Hippocampal formation (tissue), 2 donors: ENCODE measurements around the gene DNHD1.
A peak's percentile ranks its signal among the peaks of the same experiment; 100 is the strongest.

Experiments
- DNase-seq, 2 donors: peaks; one replicate each; lab custom pipeline; 2025; lab: John Stamatoyannopoulos, UW

The DNHD1 gene, protein sequence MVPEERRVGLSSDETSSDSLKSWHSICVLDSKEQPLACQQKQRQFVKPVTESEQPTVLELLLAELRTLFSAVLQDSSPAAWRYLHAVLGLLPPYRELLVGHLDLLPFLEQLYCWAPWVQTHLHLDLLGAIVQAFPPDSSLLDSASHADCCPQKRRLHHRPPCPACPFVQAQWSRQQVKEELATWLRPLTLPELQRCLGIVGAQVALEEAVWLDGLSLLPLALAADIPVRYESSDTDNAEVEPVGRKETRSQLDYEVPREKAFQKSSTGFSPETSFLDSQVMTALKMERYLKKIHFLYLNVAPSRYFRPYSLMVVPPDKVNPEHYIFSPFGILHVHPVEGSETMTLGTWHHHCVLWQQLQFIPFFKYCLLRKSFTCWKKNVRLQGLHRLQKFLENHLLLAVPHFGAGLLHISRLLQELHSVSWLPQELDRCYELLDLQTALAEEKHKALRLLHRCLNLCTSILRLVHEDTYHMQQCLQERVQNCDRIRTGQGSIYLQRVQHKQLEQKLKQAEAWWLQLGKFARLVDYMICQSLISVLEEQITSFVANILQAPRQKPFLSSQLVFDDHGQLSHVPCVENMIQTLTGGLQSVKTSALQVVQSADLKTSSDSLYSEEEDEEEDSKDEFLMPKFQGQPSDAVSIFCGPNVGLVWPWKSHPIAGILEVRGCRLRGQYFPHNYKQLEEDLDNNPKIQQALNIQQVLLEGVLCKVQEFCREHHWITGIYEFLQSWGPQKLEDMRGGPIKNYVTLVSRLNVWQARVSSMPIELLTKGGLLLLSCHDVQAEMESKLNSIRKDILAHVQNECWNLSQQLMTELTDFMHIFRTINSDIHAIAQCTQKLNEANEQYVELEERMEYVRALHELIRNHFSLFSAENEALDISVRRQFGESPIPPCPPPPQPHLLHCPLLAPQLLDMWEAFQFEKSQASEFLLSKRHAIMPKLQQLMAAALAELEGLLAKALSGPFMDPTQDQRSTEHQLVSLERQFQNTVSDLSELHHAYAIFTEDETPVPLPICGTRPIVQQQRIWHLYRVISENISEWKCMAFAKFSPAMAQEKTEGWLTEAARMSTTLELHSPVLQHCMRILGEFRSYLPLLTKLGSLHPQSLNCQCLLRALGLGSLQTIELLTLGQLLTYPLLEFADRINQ (N-terminal part only)

GRCh38 chr11:6497069-6497839, at the start of gene DNHD1:
DNHD1 (plus strand) TSS chr11:6497280; CDS start chr11:6498216, 936 bp downstream.
- no peak for DNase-seq

GRCh38 chr11:6448574-6448973, 48.5 kb upstream of the DNHD1 start:
- DNase-seq = no peak

DNA sequence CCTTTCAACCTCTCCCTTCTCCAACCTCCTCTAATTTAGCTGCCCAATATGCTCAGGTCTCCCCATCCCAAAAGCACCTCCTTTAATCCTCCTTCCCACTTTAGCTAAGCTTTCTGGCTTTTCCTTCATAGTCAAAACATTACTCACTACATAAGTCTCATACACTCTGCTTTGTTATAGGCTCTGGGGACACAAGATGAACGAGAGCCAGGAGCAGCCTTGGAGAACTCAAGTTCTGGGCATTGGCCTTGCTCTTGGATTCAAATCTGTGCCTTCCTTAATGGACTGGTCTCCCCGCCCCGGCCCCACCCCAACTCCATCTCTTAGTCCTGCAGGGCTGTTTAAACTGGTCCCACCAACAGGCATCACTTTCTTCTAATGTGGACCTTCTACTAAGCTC, 44.9 kb upstream of the DNHD1 start:
- DNase-seq = no peak

GRCh38 chr11:6453152-6453551, 43.9 kb upstream of the DNHD1 start:
- DNase-seq = no peak

DNA sequence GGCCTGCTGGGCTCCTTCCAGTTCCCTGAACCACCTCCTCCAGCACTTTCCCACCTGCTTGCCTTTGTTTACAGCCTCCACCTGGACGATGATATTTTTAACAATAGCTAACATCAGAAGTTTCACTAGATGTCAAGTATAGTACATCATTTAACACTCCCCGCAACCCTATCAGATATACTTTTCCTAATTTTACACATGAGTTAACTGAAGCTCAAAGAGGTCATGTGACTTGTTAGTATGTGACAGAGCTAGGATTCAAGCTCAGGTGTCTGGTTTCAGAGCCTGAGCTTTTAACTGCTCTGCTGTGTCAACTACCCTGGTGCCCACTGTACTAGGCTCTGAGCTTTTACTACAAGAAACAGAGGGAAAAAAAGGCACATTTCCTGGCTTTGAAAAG, 42.0 kb upstream of the DNHD1 start:
- no peak for DNase-seq

DNA sequence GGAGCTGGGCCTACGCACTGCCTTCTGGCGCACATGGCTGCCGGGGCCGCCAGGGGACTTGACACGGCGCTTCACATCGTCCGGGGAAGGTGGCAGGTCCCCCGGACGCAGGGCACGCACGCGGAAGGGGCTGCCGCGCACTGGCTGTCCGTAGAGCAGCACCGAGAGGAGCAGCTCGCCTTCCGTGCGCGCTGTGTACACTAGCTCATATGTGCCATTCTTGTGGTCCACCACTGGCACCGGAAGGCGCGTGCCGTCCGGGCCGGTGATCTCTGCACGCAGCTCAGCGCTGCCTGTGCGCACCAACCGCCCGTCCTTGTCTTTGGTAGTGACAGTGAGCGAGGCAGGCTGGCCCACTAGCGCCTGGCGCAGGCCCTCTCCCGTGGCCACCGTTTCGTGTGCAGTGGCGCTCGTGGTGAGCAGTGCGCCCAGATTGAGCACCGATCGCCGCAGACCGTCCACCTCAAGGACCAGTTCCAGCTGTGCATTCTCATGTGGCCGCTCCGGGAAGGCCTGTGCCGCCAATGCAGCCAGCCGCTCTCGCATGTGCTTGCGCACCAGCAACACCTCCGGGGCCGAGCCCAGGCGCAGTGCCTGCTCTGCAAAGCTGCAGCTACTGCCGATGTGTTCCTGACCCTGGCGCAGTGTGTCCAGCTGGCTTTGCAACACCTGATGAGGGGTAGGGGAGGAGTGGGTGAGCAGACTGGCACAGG, 40.6 kb upstream of the DNHD1 start:
- no peak for DNase-seq

GRCh38 chr11:6457581-6458320, 39.3 kb upstream of the DNHD1 start:
- DNase-seq = no peak

GRCh38 chr11:6458352-6459098, 38.6 kb upstream of the DNHD1 start:
- no peak for DNase-seq

GRCh38 chr11:6459099-6459450, 38.0 kb upstream of the DNHD1 start:
- DNase-seq = no peak

DNA sequence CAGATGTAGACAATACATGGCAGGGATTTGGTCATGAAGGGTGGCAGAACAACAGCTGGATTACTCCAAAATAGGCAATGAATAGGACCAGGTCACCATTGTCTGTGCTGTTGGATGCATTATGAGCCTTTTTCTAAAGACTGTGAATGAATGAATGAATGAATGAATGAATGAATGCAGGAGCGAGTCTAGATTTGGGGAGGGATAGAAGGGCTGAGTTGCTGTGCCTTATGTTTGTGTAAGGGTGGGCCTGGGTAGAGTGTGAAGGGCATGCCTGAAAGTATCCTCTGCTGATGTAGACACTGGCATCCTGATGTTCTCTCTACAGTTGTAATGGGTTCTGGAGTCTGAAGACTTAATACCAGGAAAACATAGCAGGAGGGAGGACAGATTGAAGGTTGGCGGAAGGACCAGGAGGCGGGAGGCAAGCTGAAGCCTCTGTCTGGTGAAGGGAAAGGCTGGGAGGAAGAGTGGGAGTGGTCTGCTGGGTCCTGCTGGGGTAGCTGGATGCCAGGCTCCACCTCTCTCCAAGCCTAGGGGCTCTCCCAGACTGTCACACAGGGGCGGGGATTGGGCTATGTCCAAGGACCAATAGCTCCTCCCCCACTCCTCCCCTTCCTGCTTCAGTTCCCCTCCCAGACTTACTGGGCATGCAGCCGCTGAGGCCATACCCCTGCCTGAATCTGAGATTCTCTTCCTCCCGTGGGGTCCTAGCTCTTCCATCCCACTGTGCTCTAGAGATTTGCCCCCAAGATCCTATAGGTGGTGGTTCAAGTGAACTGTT, 28.2 kb upstream of the DNHD1 start:
- peak; percentile 85 to 87 for DNase-seq

DNA sequence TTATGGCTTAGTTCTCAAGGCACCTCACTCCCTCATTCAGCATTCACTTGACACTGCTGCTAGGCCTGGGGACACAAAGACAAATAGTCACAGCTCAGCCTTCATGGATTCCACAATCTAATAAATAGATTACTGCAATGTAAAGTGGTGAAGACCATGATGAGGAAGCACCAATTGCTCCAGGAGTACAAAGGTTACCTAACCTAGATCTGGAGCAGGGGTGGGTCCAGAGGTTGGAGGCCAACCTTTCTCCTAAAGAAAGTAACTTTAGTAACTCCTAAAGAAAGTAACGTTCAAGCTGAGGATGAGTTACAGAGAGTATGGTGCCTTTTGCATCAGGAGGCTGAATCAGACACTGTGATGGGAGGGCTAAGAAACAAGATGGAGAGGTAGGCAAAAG, 27.5 kb upstream of the DNHD1 start:
- DNase-seq = no peak

- no peak for DNase-seq
These were observed 24.1 kb upstream of the DNHD1 start for GRCh38 chr11:6472934-6473333.

- peak; percentile 91 for DNase-seq
These were observed 23.3 kb upstream of the DNHD1 start, which contains the start of gene TRIM3 for GRCh38 chr11:6473451-6474412. TRIM3 (minus strand) TSS chr11:6473941; CDS start chr11:6465695, 8,246 bp downstream.

DNA sequence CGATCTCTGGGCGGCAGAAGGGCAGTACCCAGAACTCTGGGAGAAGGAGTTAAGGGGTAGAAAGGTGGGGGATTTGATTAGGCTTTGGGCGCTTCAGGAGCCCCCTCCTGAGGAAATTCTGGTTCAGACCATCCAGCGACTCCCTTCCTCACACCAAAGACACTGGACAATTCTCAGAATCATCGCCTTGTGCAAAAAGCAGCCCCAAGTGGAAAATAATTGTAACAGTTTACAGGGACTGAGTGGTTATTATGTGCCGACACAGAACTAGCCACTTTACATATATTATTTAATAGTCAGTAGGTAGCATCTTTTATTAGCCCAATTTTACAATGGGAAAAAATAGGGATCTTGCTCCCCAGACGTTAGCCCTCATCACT, 22.7 kb upstream of the DNHD1 start:
- no peak for DNase-seq

GRCh38 chr11:6474806-6475500, 22.1 kb upstream of the DNHD1 start:
- no peak for DNase-seq

DNA sequence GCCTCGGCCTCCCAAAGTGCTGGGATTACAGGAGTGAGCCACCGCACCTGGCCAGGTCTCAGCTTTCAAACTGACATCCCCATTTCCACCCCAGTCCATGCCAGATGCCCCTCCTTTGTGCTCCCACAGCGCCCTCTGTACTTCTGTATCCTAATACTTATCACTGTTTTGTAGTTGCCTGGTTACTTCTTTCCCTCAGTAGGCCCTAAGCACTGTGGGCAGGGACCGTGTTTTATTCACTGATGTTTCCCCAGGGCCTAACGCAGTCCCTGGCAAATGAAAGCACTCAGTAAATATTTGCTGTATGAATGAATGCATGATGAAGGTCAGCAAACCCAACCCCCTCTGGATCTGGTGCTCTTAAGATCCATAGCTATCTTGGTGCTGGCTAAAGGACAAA, 21.1 kb upstream of the DNHD1 start:
- DNase-seq = no peak

- no peak for DNase-seq
These were observed 20.5 kb upstream of the DNHD1 start for GRCh38 chr11:6476571-6476970.
